COR-L47 (cell line): ENCODE measurements around the gene PDE9A.

Source experiments
- DNase-seq: peaks from one replicate; lab custom pipeline; 2025; lab: John Stamatoyannopoulos, UW

PDE9A gene

GRCh38 chr21:42757826-42758655, 104.6 kb downstream of the PDE9A start:
- no peak for DNase-seq

GRCh38 chr21:42758721-42759593, 105.5 kb downstream of the PDE9A start:
- DNase-seq = no peak

- DNase-seq = no peak
Observed at GRCh38 chr21:42759594-42759927, 106.1 kb downstream of the PDE9A start.

- DNase-seq = no peak
Observed at GRCh38 chr21:42760361-42760950, 107.0 kb downstream of the PDE9A start.

GRCh38 chr21:42760951-42761751, 107.7 kb downstream of the PDE9A start:
- no peak for DNase-seq

- DNase-seq = no peak
Observed at GRCh38 chr21:42761776-42762335, 108.4 kb downstream of the PDE9A start.

GRCh38 chr21:42763581-42764442, 110.4 kb downstream of the PDE9A start:
- DNase-seq = no peak

GRCh38 chr21:42764443-42764760, 111.0 kb downstream of the PDE9A start:
- DNase-seq = no peak

- no peak for DNase-seq
Observed at GRCh38 chr21:42764883-42765282, 111.5 kb downstream of the PDE9A start.

- DNase-seq = no peak
Observed at GRCh38 chr21:42765656-42766055, 112.2 kb downstream of the PDE9A start.

- DNase-seq = no peak
Observed at GRCh38 chr21:42766739-42767560, 113.5 kb downstream of the PDE9A start.

- no peak for DNase-seq
Observed at GRCh38 chr21:42767561-42767835, 114.1 kb downstream of the PDE9A start.

GRCh38 chr21:42768324-42769121, 115.1 kb downstream of the PDE9A start:
- no peak for DNase-seq

GRCh38 chr21:42769183-42769819, 115.9 kb downstream of the PDE9A start:
- no peak for DNase-seq

GRCh38 chr21:42769820-42770716, 116.6 kb downstream of the PDE9A start:
- no peak for DNase-seq

GRCh38 chr21:42770717-42771502, 117.5 kb downstream of the PDE9A start:
- no peak for DNase-seq

GRCh38 chr21:42771503-42771805, 118.0 kb downstream of the PDE9A start:
- no peak for DNase-seq
